Thyroid gland (tissue), 4 donors: ENCODE results near the gene GLA. TPM values are rescaled to one million over a fixed set of nuclear protein-coding genes. Genes with fewer than 3 reads are reported as not detected.

Experiments used
- DNase-seq, 2 donors: peaks; one replicate each; pipeline ENCODE4 v3.0.0-alpha.2; 2019
- H3K27ac ChIP-seq, 3 donors: fragments of 200-600 bp; sonication (generic); 1 replicate in 2 of 3; 2 replicates in 1 of 3; pipeline ENCODE4 v1.5.1; 2016 to 2019; ENCODE audit warnings: mild to moderate bottlenecking in 1 of 3, moderate library complexity in 1 of 3
- H3K27me3 ChIP-seq: fragments of 200-600 bp; sonication (generic); one replicate; pipeline ENCODE4 v1.5.1; 2019
- H3K36me3 ChIP-seq, 2 donors: fragments of 200-600 bp; sonication (generic); one replicate each; pipeline ENCODE4 v1.5.1; 2016 to 2019
- H3K4me1 ChIP-seq, 2 donors: fragments of 200-600 bp; sonication (generic); one replicate each; pipeline ENCODE4 v1.5.1; 2017 to 2019
- H3K4me3 ChIP-seq, 3 donors: fragments of 200-600 bp; sonication (generic); replicated peaks in 1 of 3; 1 replicate in 2 of 3; 2 replicates in 1 of 3; pipeline ENCODE4 v1.5.1; 2016; ENCODE audit warnings: mild to moderate bottlenecking in 1 of 3
- H3K9me3 ChIP-seq: fragments of 200-600 bp; sonication (generic); one replicate; pipeline ENCODE4 v1.5.1; 2017
- CTCF ChIP-seq, 6 experiments: fragments of 200-600 bp in 3 of 6; fragments of 450-650 bp in 3 of 6; sonication (generic) in 3 of 6; IDR thresholded peaks; one replicate each; pipeline ENCODE4 v1.5.1; 2016 to 2019; ENCODE audit warnings: antibody characterized with exemption in 6 of 6, mild to moderate bottlenecking in 2 of 6, inconsistent platforms in 1 of 6, moderate library complexity in 1 of 6
- POLR2A ChIP-seq, 2 donors: fragments of 450-650 bp; IDR thresholded peaks; one replicate each; pipeline ENCODE4 v1.6.1; 2017; ENCODE audit warnings: antibody characterized with exemption in 2 of 2, mild to moderate bottlenecking in 2 of 2, moderate library complexity in 1 of 2
- WGBS, 2 donors: methylation state at CpG; one replicate each; pipeline ENCODE4 v1.1.5; 2017; 5-methylcytosine and 5-hydroxymethylcytosine counted together
- intact Hi-C: fragments of 100-400 bp; cut with DNase I; formaldehyde crosslinking; loops from one replicate; pipeline ENCODE4 v1.15.1; 2023
- total RNA-seq, 4 donors: library from RNA; depleted of rRNA; stranded (reverse); fragments of >200 nt; gene quantifications; one replicate each; pipeline ENCODE4 v1.2.3, GENCODE V29; 2016

GLA gene
- total RNA-seq, 4 donors from 2014 or later, result 16.5 to 37.5 (median 26.8) TPM

DNA sequence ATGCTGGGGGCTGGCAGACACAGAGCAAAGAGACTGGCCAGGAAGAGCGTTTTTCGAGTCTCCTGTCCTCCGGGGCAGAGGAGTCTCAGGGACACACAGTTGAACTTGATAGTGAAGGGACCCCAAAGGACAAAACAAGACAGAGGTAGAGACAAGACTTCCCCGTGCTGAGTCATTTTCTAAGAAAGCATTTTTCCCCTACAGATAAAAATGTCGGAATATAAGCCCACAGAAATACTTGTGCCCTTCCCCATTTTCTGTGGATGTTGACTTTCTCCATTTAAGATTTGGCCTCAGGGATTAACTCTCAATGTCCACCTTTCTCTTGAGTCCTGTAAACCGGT, 21.2 kb downstream of the GLA start:
- DNase-seq, result no peak
- 79 to 94% methylated on average over 6 of the region's 6 CpGs for WGBS, 2 donors
- TF ChIP-seq CTCF (IDR thresholded peaks at IDR 0.05), result no peak
- no peak for TF ChIP-seq POLR2A (IDR thresholded peaks at IDR 0.05)
- Histone ChIP-seq H3K9me3 (no peaks in the 10 kb centered on the region), H3K27me3 (no peaks in the 10 kb centered on the region), H3K4me3 (no peak overlapping the region), H3K4me1 (no peaks in the 10 kb centered on the region), H3K27ac (no peak overlapping the region), H3K36me3 (no peaks in the 10 kb centered on the region)
- intact Hi-C loops, result no loop called here

DNA sequence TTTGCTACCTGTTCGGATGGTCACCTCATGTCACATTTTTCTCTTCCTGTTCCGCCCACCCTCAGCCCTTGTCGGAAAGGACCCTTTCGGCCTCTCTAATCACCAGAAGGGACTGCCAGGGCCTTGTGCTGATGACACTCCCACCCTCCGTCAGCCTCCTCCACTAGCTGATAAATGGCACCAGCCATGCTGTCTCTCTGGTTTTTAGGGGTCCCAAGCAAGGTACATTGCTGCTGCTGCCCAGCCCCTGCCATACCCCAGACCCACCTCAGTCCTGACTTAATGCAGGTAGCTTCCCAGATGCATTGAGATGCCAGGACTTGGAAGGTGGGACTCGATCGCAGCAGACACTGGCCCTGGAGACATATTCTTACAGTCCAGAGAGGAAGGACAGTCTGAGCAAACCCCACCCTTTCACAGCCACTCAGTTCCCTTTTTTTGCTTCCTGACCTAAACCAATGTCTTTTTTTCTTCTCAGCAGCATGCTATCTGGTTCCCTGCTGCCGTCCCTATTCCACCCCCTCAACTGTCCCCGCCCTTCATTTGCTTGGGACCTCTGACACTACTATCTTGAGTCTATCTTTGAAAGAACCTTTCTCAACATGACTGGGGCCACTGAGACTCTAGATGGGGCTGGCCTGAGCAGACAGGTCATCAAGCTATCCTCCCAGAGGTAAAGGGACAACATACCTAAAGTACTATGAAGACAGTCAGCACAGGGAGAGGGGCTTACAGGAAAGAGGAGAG, 21.8 kb downstream of the GLA start, which contains the start of gene BTK:
BTK (minus strand) TSS at position 397 of the 747 bp plus-strand sequence. CDS start 10,907 bp downstream, outside the sequence.
- H3K4me3 ChIP-seq, result no peak within 1 kb of the TSS
- H3K27me3 ChIP-seq, result no peaks in the 10 kb centered on the region
- no peak for DNase-seq
- 82 to 84% methylated on average over 9 of the region's 9 CpGs for WGBS, 2 donors
- H3K4me1 ChIP-seq, result no peaks in the 10 kb centered on the region
- H3K9me3 ChIP-seq, result no peaks in the 10 kb centered on the region
- TF ChIP-seq POLR2A (IDR thresholded peaks at IDR 0.05) (no peak), CTCF (IDR thresholded peaks at IDR 0.05) (no peak)
- intact Hi-C loops, result no loop called here
- no peaks in the 10 kb centered on the region for H3K36me3 ChIP-seq
- no peak within 1 kb of the TSS for H3K27ac ChIP-seq

DNA sequence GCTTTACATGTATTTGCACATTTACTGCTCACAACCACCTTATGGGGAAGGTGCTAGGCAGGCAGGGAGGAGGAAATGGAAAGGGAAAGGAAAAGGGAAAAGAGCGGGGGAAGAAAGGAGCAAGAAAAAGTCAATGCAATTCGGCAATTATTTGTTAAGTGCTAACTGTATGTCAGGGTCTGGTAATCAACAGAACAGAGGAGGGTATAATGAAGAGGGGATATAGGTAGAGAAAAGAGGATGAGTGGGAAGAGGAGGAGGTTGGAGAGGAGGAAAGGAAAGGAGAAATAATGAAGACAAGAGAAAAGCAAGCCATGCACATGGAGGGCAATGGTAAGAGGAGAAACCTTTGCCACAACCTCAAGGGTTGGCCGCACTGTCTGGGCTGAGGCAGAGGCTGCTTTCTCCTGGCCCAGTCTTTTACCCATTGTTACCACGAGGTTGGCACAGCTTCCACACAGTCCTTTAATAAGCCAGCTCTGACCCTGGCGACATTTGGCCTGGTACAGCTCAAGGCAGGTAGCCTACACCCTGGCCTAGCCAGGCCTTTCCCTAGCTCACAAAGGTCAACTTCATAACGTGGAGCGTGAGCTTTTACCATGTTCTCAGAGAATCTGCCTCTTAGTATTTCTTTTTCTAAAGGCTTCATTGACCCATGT, 22.6 kb downstream of the GLA start:
- no peaks in the 10 kb centered on the region for H3K9me3 ChIP-seq
- 80 to 93% methylated on average over 6 to 7 of the region's 7 CpGs for WGBS, 2 donors

DNA sequence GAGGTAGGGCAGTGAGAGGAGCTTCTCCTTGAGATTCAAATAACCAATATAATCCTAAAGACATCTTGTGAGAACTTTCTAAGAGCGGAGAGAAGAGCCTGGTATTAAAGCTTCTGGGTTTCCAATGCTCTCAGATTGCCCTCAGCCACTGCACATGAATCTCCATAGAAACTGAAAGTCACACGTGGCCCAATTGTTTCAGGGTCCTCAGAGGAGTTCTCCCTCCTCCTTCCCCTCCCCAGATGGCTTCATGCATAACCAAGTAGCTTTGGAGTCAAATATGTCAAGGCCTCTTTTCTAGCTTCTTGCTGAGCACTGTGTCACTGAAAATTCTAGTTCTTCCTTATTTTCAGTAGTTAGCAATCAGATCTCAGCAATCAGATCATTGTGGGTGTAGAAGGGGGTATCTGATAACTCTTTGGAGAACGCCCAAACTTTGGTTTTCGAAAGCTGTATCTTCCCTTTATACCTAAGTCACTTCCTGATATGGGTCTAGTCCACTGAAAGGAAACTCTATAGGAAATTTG, 24.0 kb downstream of the GLA start:
- Histone ChIP-seq H3K36me3 (no peaks in the 10 kb centered on the region), H3K27me3 (no peaks in the 10 kb centered on the region), H3K4me3 (no peak overlapping the region), H3K4me1 (no peaks in the 10 kb centered on the region), H3K9me3 (no peaks in the 10 kb centered on the region), H3K27ac (no peak overlapping the region)
- WGBS, 2 donors, result 55 to 59% methylated on average over 4 of the region's 4 CpGs
- TF ChIP-seq CTCF (IDR thresholded peaks at IDR 0.05), result no peak
- no peak for TF ChIP-seq POLR2A (IDR thresholded peaks at IDR 0.05)
- intact Hi-C loops, result no loop called here
- DNase-seq, result peak; percentile 16 to 22

More for the DNA sequence above, 22.6 kb downstream of the GLA start:
- Histone ChIP-seq H3K27me3 (no peaks in the 10 kb centered on the region), H3K27ac (no peak overlapping the region), H3K4me3 (no peak overlapping the region), H3K4me1 (no peaks in the 10 kb centered on the region), H3K36me3 (no peaks in the 10 kb centered on the region)
- TF ChIP-seq CTCF (IDR thresholded peaks at IDR 0.05), result no peak
- TF ChIP-seq POLR2A (IDR thresholded peaks at IDR 0.05), result no peak
- no peak for DNase-seq
- intact Hi-C loops, result no loop called here

DNA sequence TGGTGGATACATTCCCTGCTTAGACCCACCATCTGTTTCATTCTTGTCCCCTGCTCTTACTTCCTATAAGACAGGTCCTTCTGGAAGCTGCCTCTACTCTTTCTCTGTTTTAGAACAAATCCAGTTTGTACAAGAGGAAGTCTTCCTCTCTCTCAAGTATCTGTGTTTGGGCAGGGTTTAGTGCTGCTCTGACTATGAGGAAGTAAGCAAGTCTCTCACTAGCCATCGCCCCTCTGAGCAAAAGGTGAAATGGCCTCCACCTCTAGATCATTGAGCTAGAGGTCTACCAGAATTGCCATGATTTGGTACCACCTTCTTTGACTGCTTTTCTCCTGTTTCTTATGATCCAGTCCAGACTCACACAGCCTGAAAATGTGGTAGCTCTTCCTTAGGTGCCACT, 30.2 kb downstream of the GLA start:
- Histone ChIP-seq H3K36me3 (no peaks in the 10 kb centered on the region), H3K4me3 (no peak overlapping the region), H3K27me3 (no peaks in the 10 kb centered on the region), H3K4me1 (no peaks in the 10 kb centered on the region), H3K27ac (no peak overlapping the region), H3K9me3 (no peaks in the 10 kb centered on the region)
- intact Hi-C loops, result no loop called here
- WGBS, 2 donors, result 64 to 86% methylated on average over 1 of the region's 1 CpG
- no peak for DNase-seq
- TF ChIP-seq POLR2A (IDR thresholded peaks at IDR 0.05) (no peak), CTCF (IDR thresholded peaks at IDR 0.05) (no peak)
